Renal cortex interstitium (tissue), 11 donors: ENCODE measurements around the gene MRPL11. TPM values are rescaled to one million over a fixed set of nuclear protein-coding genes. Genes with fewer than 3 reads are reported as not detected.
A peak's percentile ranks its signal among the peaks of the same experiment; 100 is the strongest.

Source experiments
- DNase-seq, 11 donors: peaks; one replicate each; pipeline ENCODE4 v3.0.0-alpha.2; 2013; ENCODE audit warnings: low read depth in 9 of 11, low spot score in 4 of 11; ENCODE audit errors: extremely low read depth in 1 of 11
- polyA plus RNA-seq, 3 donors: library from polyadenylated mRNA; unstranded; fragments of 120-200 nt; gene quantifications; one replicate each; pipeline ENCODE4 v1.2.1, GENCODE V29; 2013; ENCODE audit not compliant: insufficient read length in 3 of 3

The MRPL11 gene
- polyA plus RNA-seq, 3 donors, result 68.5 to 82.4 (median 73.3) TPM

- DNase-seq, result peak in 10 of 11 donors; percentile 35 to 81 (median 72)
These were observed 20.3 kb downstream of the MRPL11 start for GRCh38 chr11:66418168-66418985.

- no peak for DNase-seq
These were observed 21.6 kb downstream of the MRPL11 start for GRCh38 chr11:66417000-66417399.

GRCh38 chr11:66415423-66415822 lies 23.2 kb downstream of the MRPL11 start:
- DNase-seq, result no peak

GRCh38 chr11:66414120-66414934 lies 24.3 kb downstream of the MRPL11 start:
- no peak for DNase-seq

- no peak for DNase-seq
These were observed 25.5 kb downstream of the MRPL11 start for GRCh38 chr11:66413167-66413566.

GRCh38 chr11:66412110-66412509 lies 26.5 kb downstream of the MRPL11 start:
- DNase-seq, result no peak

GRCh38 chr11:66411323-66411722 lies 27.3 kb downstream of the MRPL11 start:
- DNase-seq, result no peak

GRCh38 chr11:66410191-66410590 lies 28.5 kb downstream of the MRPL11 start:
- DNase-seq, result no peak

- no peak for DNase-seq
These were observed 29.4 kb downstream of the MRPL11 start for GRCh38 chr11:66409226-66409625.

GRCh38 chr11:66408488-66409214 lies 30.0 kb downstream of the MRPL11 start:
- DNase-seq, result peak in 10 of 11 donors; percentile 71 to 86 (median 81)

- no peak for DNase-seq
These were observed 31.0 kb downstream of the MRPL11 start for GRCh38 chr11:66407651-66408050.

GRCh38 chr11:66393954-66394353 lies 44.7 kb downstream of the MRPL11 start:
- no peak for DNase-seq

GRCh38 chr11:66391322-66391721 lies 47.3 kb downstream of the MRPL11 start:
- no peak for DNase-seq

GRCh38 chr11:66388780-66389386 lies 49.8 kb downstream of the MRPL11 start:
- DNase-seq, result peak in 6 of 11 donors; percentile 24 to 55 (median 48)

GRCh38 chr11:66386171-66387069 lies 52.2 kb downstream of the MRPL11 start:
- DNase-seq, result peak; percentile 71 to 89 (median 84)
